Measurements from ENCODE around the gene NNAT. TPM values are rescaled to one million over a fixed set of nuclear protein-coding genes. Genes with fewer than 3 reads are reported as not detected.

The NNAT gene
- total RNA-seq, 1 donor from 2014 or later: 0.26 TPM

- no peak for DNase-seq (ENCODE audit: low read depth in 2 of 2)
These were observed 45.7 kb downstream of the NNAT start for GRCh38 chr20:37566590-37567330.

- no peak for DNase-seq (ENCODE audit: low read depth in 2 of 2)
These were observed 46.2 kb downstream of the NNAT start for GRCh38 chr20:37567331-37567665.

DNA sequence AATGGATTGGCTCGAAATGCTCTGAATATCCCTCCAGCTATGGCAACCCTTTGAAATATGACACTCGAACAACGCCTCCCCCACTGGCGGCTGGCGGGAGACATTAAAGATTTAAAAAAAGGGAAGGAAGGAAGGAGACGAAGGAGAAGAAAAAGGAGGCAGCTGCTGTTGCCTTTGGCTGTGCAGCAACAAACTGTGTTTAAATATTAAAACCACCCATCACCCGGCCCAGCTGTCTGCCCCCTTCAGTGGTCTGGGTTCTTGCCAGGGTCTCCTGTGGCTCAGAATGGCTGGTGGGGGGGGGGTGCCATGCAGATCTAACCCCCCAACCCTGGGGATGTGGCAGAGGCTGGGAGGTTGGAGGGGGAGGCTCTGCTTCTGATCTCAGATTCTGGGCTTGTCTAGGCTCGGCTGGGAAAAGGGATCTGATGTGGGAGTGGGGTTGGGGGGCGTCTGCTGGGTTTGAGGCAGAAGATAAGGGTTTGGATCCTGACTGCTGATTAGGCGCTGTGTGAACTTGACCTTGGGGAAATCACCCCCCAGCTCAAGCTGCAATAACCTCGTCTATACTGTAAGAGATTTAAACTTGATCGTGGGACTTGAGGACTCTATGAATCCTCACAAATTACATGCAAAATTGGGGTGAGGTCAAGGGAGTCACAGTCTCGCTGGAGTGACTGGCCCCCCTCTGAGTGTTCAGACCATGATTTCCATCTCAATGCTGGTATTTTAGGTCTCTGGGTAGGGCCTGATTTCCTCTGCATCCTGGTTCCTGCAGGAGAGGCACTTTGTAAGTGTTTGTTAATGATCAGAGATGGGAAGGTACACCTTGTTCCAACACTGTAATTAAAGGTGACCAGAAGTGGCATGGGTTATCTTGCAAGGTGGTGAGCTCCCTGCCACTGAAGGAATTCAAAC, 46.9 kb downstream of the NNAT start:
- DNase-seq (ENCODE audit: low read depth in 2 of 2): peak in 1 of 2 donors; percentile 8

DNA sequence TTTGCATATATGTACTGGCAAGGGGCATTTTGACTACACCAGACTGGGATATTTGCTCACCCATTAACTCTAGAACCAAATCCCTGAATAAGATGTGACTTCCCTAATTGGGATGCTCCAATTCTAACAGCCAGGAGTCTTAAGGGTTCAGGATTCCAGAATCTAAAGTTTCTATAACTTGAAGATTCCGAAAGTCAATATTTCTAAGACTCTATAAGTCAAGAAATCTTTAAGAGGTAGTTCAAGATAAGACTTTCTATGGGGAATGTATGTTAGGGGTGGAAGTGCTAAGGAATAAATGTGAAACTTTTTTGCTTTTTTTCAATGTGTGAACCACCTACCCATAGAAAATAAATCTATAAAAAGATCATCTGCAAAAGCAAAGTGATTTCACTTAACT, 49.4 kb downstream of the NNAT start:
- no peak for DNase-seq (ENCODE audit: low read depth in 2 of 2)

DNA sequence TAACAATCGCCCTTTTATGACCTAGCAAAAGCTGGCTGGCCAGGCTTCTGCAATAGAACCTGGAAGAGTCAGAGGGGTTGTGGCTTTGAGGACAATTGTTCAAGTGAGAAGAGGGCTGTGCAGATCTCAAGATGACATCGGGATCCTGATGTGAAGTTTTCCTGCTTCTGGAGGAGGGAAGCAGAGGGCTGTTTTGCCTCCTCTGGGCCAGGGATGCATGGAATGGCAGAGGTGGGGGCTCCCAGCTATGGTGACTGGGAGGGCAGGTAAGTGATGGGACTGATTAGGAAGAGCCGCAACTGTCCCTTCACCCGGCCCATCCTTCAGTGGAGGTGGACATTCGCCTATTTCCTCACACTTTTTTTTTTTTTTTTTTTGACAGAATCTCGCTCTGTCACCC, 50.0 kb downstream of the NNAT start:
- no peak for DNase-seq (ENCODE audit: low read depth in 2 of 2)

Other genes starting within 250 kb of the NNAT start
- gene MANBAL, start 231.6 kb upstream of the NNAT start, total RNA-seq: 11.4 and 15.4 TPM in 2 replicates
- 3.7 and 4.7 TPM in 2 replicates for gene SRC, start 175.1 kb upstream of the NNAT start, total RNA-seq
- 33.5 and 65.0 TPM in 2 replicates for gene BLCAP, start 6.6 kb downstream of the NNAT start, total RNA-seq
- gene CTNNBL1, start 172.8 kb downstream of the NNAT start, total RNA-seq: 22.7 and 22.8 TPM in 2 replicates

Measured in dermis microvascular lymphatic vessel endothelial cell (primary cell).